Common myeloid progenitor, CD34-positive (primary cell): Measurements from ENCODE around the gene PID1.

ENCODE experiments used
- CTCF ChIA-PET: fragments of 350-600 bp; sonication (Branson Sonifier 250); formaldehyde crosslinking; loops from one replicate; lab custom pipeline; 2021; ENCODE audit warnings: antibody characterized with exemption; lab: Charles Lee
- POLR2A ChIA-PET: fragments of 350-600 bp; sonication (Branson Sonifier 250); formaldehyde crosslinking; loops from one replicate; lab custom pipeline; 2021; ENCODE audit warnings: antibody characterized with exemption; lab: Charles Lee
- DNase-seq, 3 donors: peaks; one replicate each; pipeline versions ENCODE4 v3.0.0 to v3.0.0-alpha.2; 2013
- H3K27ac ChIP-seq, 2 experiments: 1 replicate in 1 of 2; 2 replicates in 1 of 2; pipeline ENCODE4 v1.7.0; 2013; ENCODE audit warnings: inconsistent platforms in 2 of 2, low read length in 2 of 2, mild to moderate bottlenecking in 2 of 2, low read depth in 1 of 2, moderate library complexity in 1 of 2; ENCODE audit not compliant: severe bottlenecking in 2 of 2, insufficient read depth in 1 of 2, poor library complexity in 1 of 2
- H3K27me3 ChIP-seq, 5 experiments: replicated peaks in 2 of 5; 1 replicate in 3 of 5; 2 replicates in 2 of 5; pipeline versions ENCODE4 v1.6.1 to v1.7.0; 2013; ENCODE audit warnings: low read length in 4 of 5, mild to moderate bottlenecking in 2 of 5, moderate library complexity in 2 of 5, inconsistent platforms in 1 of 5; ENCODE audit not compliant: insufficient read depth in 5 of 5, control insufficient read depth in 4 of 5
- H3K36me3 ChIP-seq, 4 experiments: 1 replicate in 2 of 4; 2 replicates in 2 of 4; pipeline versions ENCODE4 v1.6.1 to v1.7.0; 2013; ENCODE audit warnings: low read length in 3 of 4, control low read depth in 1 of 4, mild to moderate bottlenecking in 1 of 4; ENCODE audit not compliant: control insufficient read depth in 4 of 4, insufficient read depth in 4 of 4
- H3K4me1 ChIP-seq, 4 experiments: 1 replicate in 3 of 4; 2 replicates in 1 of 4; pipeline versions ENCODE4 v1.6.1 to v1.7.1; 2013; ENCODE audit warnings: low read length in 3 of 4, mild to moderate bottlenecking in 3 of 4, control low read depth in 1 of 4, inconsistent platforms in 1 of 4, moderate library complexity in 1 of 4; ENCODE audit not compliant: control insufficient read depth in 4 of 4, insufficient read depth in 4 of 4; ENCODE audit errors: control extremely low read depth in 1 of 4
- H3K4me3 ChIP-seq, 7 experiments: 1 replicate in 4 of 7; 2 replicates in 3 of 7; pipeline versions ENCODE4 v1.5.1 to v1.7.0; 2013; ENCODE audit warnings: mild to moderate bottlenecking in 7 of 7, low read length in 6 of 7, moderate library complexity in 6 of 7, inconsistent platforms in 2 of 7, low read depth in 2 of 7, control low read depth in 1 of 7; ENCODE audit not compliant: insufficient read depth in 4 of 7, control insufficient read depth in 1 of 7; ENCODE audit errors: extremely low read depth in 1 of 7
- H3K9me3 ChIP-seq, 5 experiments: 1 replicate in 4 of 5; 2 replicates in 1 of 5; pipeline versions ENCODE4 v1.6.1 to v1.7.1; 2013; ENCODE audit warnings: low read length in 4 of 5, mild to moderate bottlenecking in 2 of 5, inconsistent platforms in 1 of 5, low read depth in 1 of 5, moderate library complexity in 1 of 5; ENCODE audit not compliant: control insufficient read depth in 4 of 5, insufficient read depth in 2 of 5; ENCODE audit errors: control extremely low read depth in 1 of 5
- WGBS: methylation state at CpG from one replicate; pipeline ENCODE4 v1.1.5; 2013; ENCODE audit not compliant: insufficient coverage; 5-methylcytosine and 5-hydroxymethylcytosine counted together

The PID1 gene

GRCh38 chr2:229163893-229164292, 107.2 kb downstream of the PID1 start:
- Histone ChIP-seq H3K27ac (no peak overlapping the region), H3K4me3 (no peak overlapping the region), H3K36me3 (no peaks in the 10 kb centered on the region), H3K4me1 (no peaks in the 10 kb centered on the region), H3K27me3 (no peaks in the 10 kb centered on the region), H3K9me3 (no peaks in the 10 kb centered on the region)
- 50% methylated on average over 1 of the region's 2 CpGs for WGBS
- POLR2A ChIA-PET: no interaction called here
- CTCF ChIA-PET: no interaction called here
- DNase-seq: no peak

GRCh38 chr2:229162015-229162414, 109.1 kb downstream of the PID1 start:
- Histone ChIP-seq H3K27ac (no peak overlapping the region), H3K36me3 (no peaks in the 10 kb centered on the region), H3K4me1 (no peaks in the 10 kb centered on the region), H3K4me3 (no peak overlapping the region), H3K9me3 (no peaks in the 10 kb centered on the region), H3K27me3 (no peaks in the 10 kb centered on the region)
- ChIA-PET POLR2A (no interaction called here), CTCF (no interaction called here)
- DNase-seq: no peak
- 83% methylated on average over 2 of the region's 4 CpGs for WGBS

DNA sequence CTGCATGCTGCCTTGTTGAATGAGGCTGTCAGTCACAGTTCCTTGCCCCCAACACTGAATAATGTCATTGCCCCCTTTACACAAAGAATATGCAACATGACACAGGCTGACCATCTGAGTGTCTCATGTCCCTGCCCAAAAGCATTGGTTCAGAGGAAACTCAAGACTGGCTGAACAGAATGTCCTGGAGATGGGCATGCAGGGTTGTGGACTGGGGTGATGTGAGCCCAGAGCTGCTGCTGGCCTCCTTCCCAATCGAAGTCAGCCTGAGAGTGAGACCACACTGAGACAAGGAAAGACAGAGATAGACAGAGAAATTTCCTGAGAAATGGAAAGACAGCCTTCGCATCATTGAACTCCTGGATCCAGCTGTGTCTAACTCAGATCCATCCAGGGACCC, 110.1 kb downstream of the PID1 start:
- no peaks in the 10 kb centered on the region for H3K27me3 ChIP-seq
- no peak overlapping the region for H3K27ac ChIP-seq
- H3K4me1 ChIP-seq: no peaks in the 10 kb centered on the region
- no peaks in the 10 kb centered on the region for H3K9me3 ChIP-seq
- 100% methylated on average over 1 of the region's 2 CpGs for WGBS
- H3K4me3 ChIP-seq: no peak overlapping the region
- no peak for DNase-seq
- H3K36me3 ChIP-seq: no peaks in the 10 kb centered on the region
- ChIA-PET POLR2A (no interaction called here), CTCF (no interaction called here)

DNA sequence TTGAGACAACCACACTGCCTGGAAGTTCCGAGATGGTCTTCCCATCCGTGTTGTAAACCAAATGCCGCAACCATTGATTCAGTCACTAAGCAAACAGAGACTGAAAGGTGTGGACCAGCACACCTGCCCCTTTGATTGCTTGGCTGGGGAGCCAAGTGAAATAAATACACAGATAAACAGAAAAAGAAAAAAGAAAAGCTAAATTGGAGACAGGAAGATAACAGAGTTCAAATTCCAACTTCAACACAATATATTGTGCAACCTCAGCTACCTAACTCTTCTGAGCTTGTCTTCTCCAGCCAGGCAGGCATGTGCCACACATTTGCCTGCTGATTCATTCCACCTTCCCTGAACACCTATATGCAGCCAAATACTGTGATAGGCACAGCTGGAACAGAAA, 110.9 kb downstream of the PID1 start:
- no peaks in the 10 kb centered on the region for H3K4me1 ChIP-seq
- ChIA-PET CTCF (no interaction called here), POLR2A (no interaction called here)
- no peaks in the 10 kb centered on the region for H3K9me3 ChIP-seq
- no peaks in the 10 kb centered on the region for H3K27me3 ChIP-seq
- no peak for DNase-seq
- H3K27ac ChIP-seq: no peak overlapping the region
- no peaks in the 10 kb centered on the region for H3K36me3 ChIP-seq
- no peak overlapping the region for H3K4me3 ChIP-seq
- whole genome bisulfite sequencing: 100% methylated on average over 2 of the region's 3 CpGs

DNA sequence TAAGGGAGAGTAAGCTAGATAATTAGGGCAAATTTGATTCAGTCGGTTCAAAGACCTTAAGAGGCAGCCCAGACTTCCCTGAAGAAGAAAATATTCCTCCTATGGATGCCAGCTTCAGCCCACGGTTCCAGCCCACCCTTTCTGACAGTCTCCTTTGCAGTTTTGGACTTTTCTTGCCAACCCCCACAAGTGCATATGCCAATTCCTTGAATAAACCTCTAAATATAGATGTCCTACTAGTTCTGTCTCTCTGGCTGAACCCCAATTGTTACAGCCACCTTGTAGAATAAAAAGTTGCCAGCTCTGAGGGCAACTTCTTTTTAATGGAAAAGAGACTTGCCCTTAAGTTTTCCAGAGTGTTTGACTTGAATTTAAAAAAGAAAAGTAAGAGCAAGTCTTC, 111.7 kb downstream of the PID1 start:
- Histone ChIP-seq H3K9me3 (no peaks in the 10 kb centered on the region), H3K27ac (no peak overlapping the region), H3K4me3 (no peak overlapping the region), H3K4me1 (no peaks in the 10 kb centered on the region), H3K36me3 (no peaks in the 10 kb centered on the region), H3K27me3 (no peaks in the 10 kb centered on the region)
- DNase-seq: no peak
- WGBS: 85% methylated on average over 1 of the region's 2 CpGs
- CTCF ChIA-PET: no interaction called here
- POLR2A ChIA-PET: no interaction called here

- CTCF ChIA-PET: no interaction called here
These were observed 116.7 kb downstream of the PID1 start for GRCh38 chr2:229154381-229154780.

DNA sequence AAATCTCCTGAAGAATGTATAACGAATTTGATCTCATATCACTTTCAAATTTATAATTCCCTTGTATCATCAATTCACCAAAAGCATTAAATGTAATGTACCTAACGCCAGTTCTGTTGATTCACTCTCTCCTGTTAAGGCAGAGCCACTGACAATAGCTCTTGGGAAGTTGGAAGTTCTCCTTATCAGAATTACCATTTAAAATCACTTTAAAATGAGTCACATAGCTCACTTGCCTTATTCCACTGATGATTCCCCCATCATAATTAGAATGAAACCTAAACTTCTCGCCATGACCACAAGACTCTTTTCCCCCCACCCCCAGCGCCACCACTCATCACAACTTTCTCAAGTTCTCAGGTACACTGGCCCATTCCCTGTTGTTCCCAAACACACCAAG, 117.1 kb downstream of the PID1 start:
- no peaks in the 10 kb centered on the region for H3K27me3 ChIP-seq
- H3K9me3 ChIP-seq: no peaks in the 10 kb centered on the region
- WGBS: 95% methylated on average over 3 of the region's 4 CpGs
- H3K4me1 ChIP-seq: no peaks in the 10 kb centered on the region
- no peak for DNase-seq
- no peak overlapping the region for H3K27ac ChIP-seq
- no peak overlapping the region for H3K4me3 ChIP-seq
- CTCF ChIA-PET: no interaction called here
- POLR2A ChIA-PET: no interaction called here
- no peaks in the 10 kb centered on the region for H3K36me3 ChIP-seq

More at GRCh38 chr2:229154381-229154780, 116.7 kb downstream of the PID1 start:
- no peak for DNase-seq
- H3K9me3 ChIP-seq: no peaks in the 10 kb centered on the region
- no peaks in the 10 kb centered on the region for H3K27me3 ChIP-seq
- no peaks in the 10 kb centered on the region for H3K36me3 ChIP-seq
- no peaks in the 10 kb centered on the region for H3K4me1 ChIP-seq
- WGBS: 100% methylated on average over 2 of the region's 6 CpGs
- H3K4me3 ChIP-seq: no peak overlapping the region
- H3K27ac ChIP-seq: no peak overlapping the region
- POLR2A ChIA-PET: no interaction called here
